Endothelial cell of umbilical vein (primary cell): ENCODE data around the gene SH3RF3. TPM values are rescaled to one million over a fixed set of nuclear protein-coding genes. Genes with fewer than 3 reads are reported as not detected.

Experiments used
- BruUV-seq: library from RNA; stranded (reverse); fragments of 400-500 nt; replicated peaks from 2 replicates; lab custom pipeline; 2021; lab: Mats Ljungman, UMichigan
- CTCF ChIA-PET: fragments of 300-600, 350-600 bp; sonication (Branson Sonifier 250); formaldehyde crosslinking; loops from one replicate; lab custom pipeline; 2021; ENCODE audit warnings: antibody characterized with exemption, inconsistent platforms; lab: Charles Lee
- POLR2A ChIA-PET: fragments of 300-600, 350-600 bp; sonication (Branson Sonifier 250); formaldehyde crosslinking; loops from one replicate; lab custom pipeline; 2021; ENCODE audit warnings: antibody characterized with exemption, inconsistent platforms; lab: Charles Lee
- DNase-seq: peaks from one replicate; pipeline ENCODE4 v3.0.0-alpha.2; 2011; ENCODE audit warnings: low read depth, low spot score
- FAIRE-seq: peaks from 2 replicates; lab custom pipeline; 2011; peaks lifted over from hg19 to GRCh38; lab: Jason Lieb, UNC
- H2AFZ ChIP-seq: 2 replicates; pipeline ENCODE4 v1.6.0; 2012; ENCODE audit warnings: low read depth, low read length, control low read depth, inconsistent platforms
- H3K27ac ChIP-seq: 2 replicates; pipeline ENCODE4 v1.5.1; 2011; ENCODE audit warnings: low read depth, mild to moderate bottlenecking, control low read depth, low read length, moderate library complexity; ENCODE audit not compliant: insufficient read depth
- H3K27me3 ChIP-seq, 2 experiments: 2 replicates each; pipeline versions ENCODE4 v1.6.0 to v1.6.1; 2011; ENCODE audit warnings: low read length in 2 of 2, mixed read lengths in 1 of 2; ENCODE audit not compliant: control insufficient read depth in 2 of 2, insufficient read depth in 2 of 2
- H3K36me3 ChIP-seq, 2 experiments: 2 replicates in 1 of 2; 3 replicates in 1 of 2; pipeline ENCODE4 v1.5.1; 2011; ENCODE audit warnings: low read length in 2 of 2, mild to moderate bottlenecking in 1 of 2, moderate library complexity in 1 of 2; ENCODE audit not compliant: control insufficient read depth in 2 of 2, insufficient read depth in 2 of 2; ENCODE audit errors: extremely low read depth in 1 of 2
- H3K4me1 ChIP-seq: 3 replicates; pipeline ENCODE4 v1.5.1; 2011; ENCODE audit warnings: mild to moderate bottlenecking, low read length; ENCODE audit not compliant: control insufficient read depth, insufficient read depth; ENCODE audit errors: extremely low read depth
- H3K4me2 ChIP-seq: 2 replicates; pipeline ENCODE4 v1.6.1; 2011; ENCODE audit warnings: low read length, control low read depth, mixed read lengths; ENCODE audit not compliant: insufficient read depth
- H3K4me3 ChIP-seq, 3 experiments: fragments of 200-600 bp in 1 of 3; sonication (generic), shearing (Covaris generic) in 1 of 3; replicated peaks in 1 of 3; 2 replicates each; pipeline ENCODE4 v1.5.1; 2011 to 2016; ENCODE audit warnings: control low read depth in 3 of 3, low read length in 3 of 3, mild to moderate bottlenecking in 2 of 3, inconsistent platforms in 1 of 3, low read depth in 1 of 3, moderate library complexity in 1 of 3; ENCODE audit not compliant: insufficient read depth in 1 of 3
- H3K79me2 ChIP-seq: 2 replicates; pipeline ENCODE4 v1.6.0; 2012; ENCODE audit warnings: low read length, inconsistent platforms; ENCODE audit not compliant: control insufficient read depth, insufficient read depth
- H3K9ac ChIP-seq: replicated peaks from 2 replicates; pipeline ENCODE3; 2011; ENCODE audit warnings: low read length, control low read depth; ENCODE audit not compliant: insufficient read depth; ENCODE audit errors: extremely low read depth
- H3K9me1 ChIP-seq: replicated peaks from 3 replicates; pipeline ENCODE4 v1.6.0; 2011; ENCODE audit warnings: mild to moderate bottlenecking, low read length; ENCODE audit not compliant: control insufficient read depth, insufficient read depth; ENCODE audit errors: extremely low read depth
- H3K9me3 ChIP-seq: replicated peaks from 2 replicates; pipeline ENCODE4 v1.5.1; 2012; ENCODE audit warnings: low read length, inconsistent platforms; ENCODE audit not compliant: control insufficient read depth, insufficient read depth
- H4K20me1 ChIP-seq: replicated peaks from 2 replicates; pipeline ENCODE3; 2011; ENCODE audit warnings: mild to moderate bottlenecking, low read length; ENCODE audit not compliant: control insufficient read depth, insufficient read depth; ENCODE audit errors: extremely low read depth
- CTCF ChIP-seq, 2 donors: IDR thresholded peaks; 1 replicate in 1 of 2; 2 replicates in 1 of 2; pipeline ENCODE4 v1.5.1; 2011; ENCODE audit warnings: low read length in 2 of 2, mild to moderate bottlenecking in 2 of 2, moderate library complexity in 2 of 2, control low read depth in 1 of 2, inconsistent platforms in 1 of 2, low read depth in 1 of 2; ENCODE audit not compliant: insufficient read depth in 1 of 2; ENCODE audit errors: extremely low read depth in 1 of 2
- EZH2 ChIP-seq: IDR thresholded peaks from 2 replicates; pipeline ENCODE4 v1.6.1; 2012; ENCODE audit warnings: borderline replicate concordance, low read depth, mild to moderate bottlenecking, moderate library complexity, low read length, inconsistent platforms; ENCODE audit not compliant: severe bottlenecking
- FOS ChIP-seq: IDR thresholded peaks from 2 replicates; pipeline ENCODE4 v1.6.1; 2011; ENCODE audit warnings: mild to moderate bottlenecking, low read length, moderate library complexity, borderline replicate concordance; ENCODE audit not compliant: insufficient read depth
- GATA2 ChIP-seq: IDR thresholded peaks from 2 replicates; pipeline ENCODE4 v1.7.0; 2011; ENCODE audit warnings: low read depth, mild to moderate bottlenecking, moderate library complexity, mixed read lengths, low read length; ENCODE audit not compliant: insufficient read length, insufficient read depth
- JUN ChIP-seq: IDR thresholded peaks from 2 replicates; pipeline ENCODE4 v1.6.1; 2011; ENCODE audit warnings: borderline replicate concordance, low read depth; ENCODE audit not compliant: insufficient read length, insufficient read depth
- MYC ChIP-seq: IDR thresholded peaks from one replicate; pipeline ENCODE4 v1.6.1; 2011; ENCODE audit warnings: mild to moderate bottlenecking, low read depth, low read length
- POLR2A ChIP-seq: IDR thresholded peaks from 2 replicates; pipeline ENCODE4 v1.6.1; 2012; ENCODE audit warnings: low read depth, mild to moderate bottlenecking, control low read depth, low read length
- POLR2AphosphoS5 ChIP-seq: IDR thresholded peaks from 2 replicates; pipeline ENCODE4 v1.6.1; 2012; ENCODE audit warnings: low read depth, mild to moderate bottlenecking, control low read depth, low read length, moderate library complexity; ENCODE audit not compliant: insufficient read depth
- dilution Hi-C: fragments of 300-500 bp; cut with MboI; formaldehyde crosslinking; loops from one replicate; pipeline ENCODE4 v1.15.0; 2019; ENCODE audit warnings: low sequenced_read_pairs; ENCODE audit not compliant: extremely low pct_ligation_motif_present
- intact Hi-C: fragments of 100-400 bp; cut with micrococcal nuclease; formaldehyde crosslinking; loops from one replicate; pipeline ENCODE4 v1.10.0; 2022
- polyA plus RNA-seq, 4 experiments: library from polyadenylated mRNA; depleted of rRNA in 3 of 4; stranded (reverse) in 3 of 4; unstranded in 1 of 4; fragments of >200 nt; gene quantifications; 2 replicates each; pipeline versions ENCODE4 v1.2.1 to v1.2.3, GENCODE V29; 2011 to 2012; ENCODE audit warnings: missing spikeins in 1 of 4
- total RNA-seq: library from RNA; stranded (reverse); gene quantifications from 2 replicates; pipeline ENCODE4 v1.2.3, GENCODE V29; 2021
- TF ChIP-seq, protein P1 (sequence below): IDR thresholded peaks from 2 replicates; pipeline ENCODE4 v1.6.1; 2011; ENCODE audit not compliant: insufficient read depth, insufficient read length

Gene SH3RF3
- total and polyA plus RNA-seq, 2 donors (not counting 3 experiments of a cell fraction or from before 2014, with no cell fraction given): 3.8 to 14.7 TPM

DNA sequence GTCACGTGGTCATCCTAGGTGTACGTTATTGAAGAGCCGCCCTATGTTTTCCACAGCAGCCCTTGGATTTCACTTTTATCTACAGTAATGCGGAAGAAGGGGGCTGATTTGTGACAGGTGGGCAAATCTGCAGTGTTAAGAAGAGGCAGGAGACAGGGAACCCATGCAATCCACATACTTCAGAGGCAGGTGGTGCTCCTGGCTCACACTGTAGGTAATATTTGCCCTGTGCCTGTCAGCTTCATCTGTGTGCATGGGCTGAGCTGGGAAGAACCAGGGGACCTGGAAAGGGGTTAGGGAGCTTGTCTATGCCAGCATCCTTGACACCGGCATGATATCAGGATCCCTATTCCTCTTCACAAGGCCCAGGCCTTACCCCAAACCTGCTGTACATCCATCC, 183.9 kb downstream of the SH3RF3 start:
- no TSS peak for BruUV-seq
- no peaks in the 10 kb centered on the region for H4K20me1 ChIP-seq
- no peaks in the 10 kb centered on the region for H3K36me3 ChIP-seq
- H3K4me2 ChIP-seq: no peak overlapping the region
- no peak overlapping the region for H2AFZ ChIP-seq
- H3K79me2 ChIP-seq: no peaks in the 10 kb centered on the region
- CTCF ChIA-PET: interaction anchor here (1.3 kb wide), 1 partner anchor 9 kb away, joined by 3 read pairs; no protein-coding TSS in a partner anchor
- H3K9me1 ChIP-seq: no peaks in the 10 kb centered on the region
- no peak overlapping the region for H3K4me3 ChIP-seq
- H3K9ac ChIP-seq: no peak overlapping the region
- dilution Hi-C loops (no loop called here), intact Hi-C loops (no loop called here)
- H3K9me3 ChIP-seq: no peaks in the 10 kb centered on the region
- no peak for FAIRE-seq
- H3K27me3 ChIP-seq: no peaks in the 10 kb centered on the region
- no peak for TF ChIP-seq POLR2A
- no peak for TF ChIP-seq EZH2
- TF ChIP-seq, protein P1, sequence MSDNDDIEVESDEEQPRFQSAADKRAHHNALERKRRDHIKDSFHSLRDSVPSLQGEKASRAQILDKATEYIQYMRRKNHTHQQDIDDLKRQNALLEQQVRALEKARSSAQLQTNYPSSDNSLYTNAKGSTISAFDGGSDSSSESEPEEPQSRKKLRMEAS: no peak
- POLR2A ChIA-PET: no interaction called here
- H3K27ac ChIP-seq: no peak overlapping the region
- no peak for DNase-seq
- no peaks in the 10 kb centered on the region for H3K4me1 ChIP-seq

GRCh38 chr2:109313343-109313742, 184.3 kb downstream of the SH3RF3 start:
- TF ChIP-seq JUN (no peak), FOS (no peak), CTCF (IDR thresholded peaks at IDR 0.05; ENCODE audit: extremely low read depth in 1 of 2, insufficient read depth in 1 of 2, low read depth in 1 of 2, low read length in 2 of 2) (no peak), POLR2A (no peak), MYC (no peak), GATA2 (no peak), EZH2 (no peak), POLR2AphosphoS5 (no peak)
- TF ChIP-seq, protein P1: no peak
- intact Hi-C loops (no loop called here), dilution Hi-C loops (no loop called here)
- CTCF ChIA-PET: interaction anchor here (1.3 kb wide), 1 partner anchor 10 kb away, joined by 3 read pairs; no protein-coding TSS in a partner anchor
- Histone ChIP-seq H4K20me1 (no peaks in the 10 kb centered on the region), H3K9me3 (no peaks in the 10 kb centered on the region), H3K27me3 (no peaks in the 10 kb centered on the region), H3K9ac (no peak overlapping the region), H3K4me3 (no peak overlapping the region), H3K36me3 (no peaks in the 10 kb centered on the region), H3K9me1 (no peaks in the 10 kb centered on the region), H3K79me2 (no peaks in the 10 kb centered on the region), H3K27ac (no peak overlapping the region), H2AFZ (no peak overlapping the region), H3K4me1 (no peaks in the 10 kb centered on the region), H3K4me2 (no peak overlapping the region)
- POLR2A ChIA-PET: no interaction called here
- FAIRE-seq (no peak), DNase-seq (no peak)
- BruUV-seq: no TSS peak
